ENCODE data around the gene LEO1. TPM values are rescaled to one million over a fixed set of nuclear protein-coding genes. Genes with fewer than 3 reads are reported as not detected.
A peak's percentile ranks its signal among the peaks of the same experiment; 100 is the strongest.

LEO1 gene
- total RNA-seq = 32.7 and 34.1 TPM in 2 replicates
- long read RNA-seq, transcript LEO1-201 (12 exons, 2,193 nt) = major isoform, 63 of 195 reads
- long read RNA-seq, partial matches to known transcripts = 114 of 195 reads
- long read RNA-seq, other reads (novel, unspliced or antisense) = 17 of 195 reads

DNA sequence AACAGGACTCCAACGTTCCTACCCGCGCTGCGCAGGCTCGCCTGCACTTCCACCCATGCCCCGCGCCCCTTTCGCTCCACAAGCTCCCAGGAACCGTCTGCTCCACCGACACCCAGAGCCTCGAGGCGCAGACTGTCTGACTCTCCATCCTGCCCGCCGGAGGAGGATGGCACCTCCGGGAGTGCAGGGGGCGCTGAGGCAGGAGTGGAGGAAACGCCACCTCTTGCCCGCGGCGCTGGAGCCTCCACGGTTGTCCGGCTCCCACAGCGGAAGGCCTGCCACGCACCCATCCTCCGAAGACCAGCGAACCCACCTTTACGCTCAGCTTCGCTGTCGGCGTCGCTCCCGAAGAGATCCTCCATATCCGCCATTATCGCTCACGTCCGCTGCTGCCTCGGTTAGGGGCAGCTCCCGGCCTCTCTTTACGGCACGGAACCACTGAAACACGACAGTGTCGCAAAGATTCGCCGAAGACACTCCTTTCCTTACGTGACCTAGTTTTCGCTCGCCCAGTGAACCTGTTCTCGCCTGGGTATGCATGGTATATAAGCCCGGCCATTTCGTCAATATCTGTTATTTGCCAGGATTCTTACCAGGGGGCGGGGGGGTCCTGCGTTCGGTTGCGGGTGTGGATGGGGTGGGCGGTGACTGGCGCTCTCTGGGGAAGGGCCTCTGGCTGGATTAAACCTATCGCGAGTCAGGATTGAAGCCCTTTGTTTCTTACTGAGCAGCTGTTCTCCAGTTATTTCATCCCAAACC lies at the start of gene LEO1:
Gene LEO1 (minus strand): TSS at position 404 of the 759 bp plus-strand sequence. CDS start 33 bp downstream, at position 371.
- peak; percentile 86 for DNase-seq (ENCODE audit: low read depth, low spot score)
- H3K36me3 Mint-ChIP-seq (ENCODE audit: low read depth) = peaks cover 15% of the 10 kb centered on the region
- peak within 1 kb of the TSS; percentile 94 for H3K4me3 Mint-ChIP-seq
- peaks cover 6% of the 10 kb centered on the region for H3K9me3 Mint-ChIP-seq
- peak within 1 kb of the TSS; percentile 83 for H3K27ac Mint-ChIP-seq (ENCODE audit: unreplicated experiment)
- TF ChIP-seq, protein P1, sequence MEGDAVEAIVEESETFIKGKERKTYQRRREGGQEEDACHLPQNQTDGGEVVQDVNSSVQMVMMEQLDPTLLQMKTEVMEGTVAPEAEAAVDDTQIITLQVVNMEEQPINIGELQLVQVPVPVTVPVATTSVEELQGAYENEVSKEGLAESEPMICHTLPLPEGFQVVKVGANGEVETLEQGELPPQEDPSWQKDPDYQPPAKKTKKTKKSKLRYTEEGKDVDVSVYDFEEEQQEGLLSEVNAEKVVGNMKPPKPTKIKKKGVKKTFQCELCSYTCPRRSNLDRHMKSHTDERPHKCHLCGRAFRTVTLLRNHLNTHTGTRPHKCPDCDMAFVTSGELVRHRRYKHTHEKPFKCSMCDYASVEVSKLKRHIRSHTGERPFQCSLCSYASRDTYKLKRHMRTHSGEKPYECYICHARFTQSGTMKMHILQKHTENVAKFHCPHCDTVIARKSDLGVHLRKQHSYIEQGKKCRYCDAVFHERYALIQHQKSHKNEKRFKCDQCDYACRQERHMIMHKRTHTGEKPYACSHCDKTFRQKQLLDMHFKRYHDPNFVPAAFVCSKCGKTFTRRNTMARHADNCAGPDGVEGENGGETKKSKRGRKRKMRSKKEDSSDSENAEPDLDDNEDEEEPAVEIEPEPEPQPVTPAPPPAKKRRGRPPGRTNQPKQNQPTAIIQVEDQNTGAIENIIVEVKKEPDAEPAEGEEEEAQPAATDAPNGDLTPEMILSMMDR (conservative IDR thresholded peaks at IDR 0.05) = peak; percentile 58
- peaks cover 20% of the 10 kb centered on the region for H3K4me1 Mint-ChIP-seq
- H3K27me3 Mint-ChIP-seq (ENCODE audit: low read depth) = peaks cover 2% of the 10 kb centered on the region

DNA sequence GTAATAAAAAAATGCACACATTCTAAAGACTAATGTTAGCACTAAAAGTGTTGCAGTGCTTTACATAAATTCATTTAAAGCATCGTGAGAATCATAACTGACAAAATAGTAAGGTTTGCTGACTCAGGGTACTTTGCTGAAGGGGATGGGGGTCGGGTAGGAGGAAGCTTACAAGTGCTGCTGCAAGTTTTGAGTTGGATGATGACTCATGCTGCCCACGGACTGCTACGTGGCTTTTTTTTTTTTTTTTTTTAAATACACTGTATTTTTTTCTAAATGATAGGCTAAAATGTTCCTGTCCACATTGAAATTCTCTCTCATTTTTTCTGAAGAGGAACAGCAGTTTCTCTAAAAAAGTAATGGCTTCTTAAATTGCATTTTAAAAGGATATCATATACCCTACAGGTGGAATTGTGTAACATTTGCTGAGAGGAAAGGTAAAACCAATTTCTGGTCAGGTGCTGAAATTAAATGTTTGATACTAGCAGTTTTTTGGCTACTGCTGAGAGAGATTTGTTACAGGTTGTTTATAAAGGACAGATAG lies 49.6 kb upstream of the LEO1 start:
- no peak overlapping the region for H3K27ac Mint-ChIP-seq (ENCODE audit: unreplicated experiment)
- DNase-seq (ENCODE audit: low read depth, low spot score) = no peak
- no peaks in the 10 kb centered on the region for H3K36me3 Mint-ChIP-seq (ENCODE audit: low read depth)
- H3K9me3 Mint-ChIP-seq = no peaks in the 10 kb centered on the region
- TF ChIP-seq, protein P1 (conservative IDR thresholded peaks at IDR 0.05) = peak; percentile 49
- H3K27me3 Mint-ChIP-seq (ENCODE audit: low read depth) = no peaks in the 10 kb centered on the region
- peaks cover 46% of the 10 kb centered on the region for H3K4me1 Mint-ChIP-seq
- H3K4me3 Mint-ChIP-seq = peak overlapping the region; percentile 93

DNA sequence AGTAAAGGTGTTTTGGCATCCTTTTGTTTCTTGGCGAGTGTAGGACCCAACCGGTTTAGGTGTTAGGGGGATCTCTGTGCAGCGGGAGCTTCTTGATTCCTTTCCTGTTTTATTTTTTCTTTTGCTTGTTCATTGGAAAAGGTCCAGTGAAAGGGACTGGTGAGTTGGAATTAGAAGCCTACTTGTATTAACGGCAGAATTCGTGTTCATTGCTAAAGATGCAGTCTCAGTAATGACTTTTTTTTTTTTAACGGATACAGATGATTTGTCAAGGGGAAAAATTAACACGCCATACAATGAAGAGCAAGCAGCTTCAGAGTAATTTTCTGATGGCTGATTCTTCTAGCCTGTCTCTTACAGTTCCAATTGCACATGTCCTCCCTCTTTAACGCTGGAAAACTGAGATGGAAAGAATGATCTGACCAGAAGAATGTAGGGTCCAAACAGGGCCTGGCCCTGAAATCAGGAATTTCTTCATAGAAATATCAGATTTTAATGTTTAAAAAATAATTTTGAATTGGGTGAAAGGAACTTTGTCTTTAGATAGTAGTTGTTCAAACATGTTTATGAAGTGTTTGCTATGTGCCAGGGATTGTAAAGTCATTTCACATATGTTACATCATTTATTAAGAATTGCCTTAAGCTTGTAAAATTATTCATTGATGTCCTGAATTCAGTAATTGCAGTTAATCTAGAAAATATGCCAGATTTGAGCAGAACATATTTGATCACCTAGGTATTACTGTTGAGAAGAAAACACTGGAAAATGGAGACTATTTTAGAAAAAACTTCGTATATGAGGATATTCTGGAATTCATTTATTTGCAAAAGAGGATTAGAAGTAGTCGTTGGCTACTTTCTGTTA lies 48.9 kb upstream of the LEO1 start:
- H3K4me1 Mint-ChIP-seq = peaks cover 46% of the 10 kb centered on the region
- peak overlapping the region; percentile 91 for H3K27ac Mint-ChIP-seq (ENCODE audit: unreplicated experiment)
- TF ChIP-seq, protein P1 (conservative IDR thresholded peaks at IDR 0.05) = no peak
- no peaks in the 10 kb centered on the region for H3K36me3 Mint-ChIP-seq (ENCODE audit: low read depth)
- no peaks in the 10 kb centered on the region for H3K9me3 Mint-ChIP-seq
- H3K4me3 Mint-ChIP-seq = peak overlapping the region; percentile 93
- H3K27me3 Mint-ChIP-seq (ENCODE audit: low read depth) = no peaks in the 10 kb centered on the region
- no peak for DNase-seq (ENCODE audit: low read depth, low spot score)

DNA sequence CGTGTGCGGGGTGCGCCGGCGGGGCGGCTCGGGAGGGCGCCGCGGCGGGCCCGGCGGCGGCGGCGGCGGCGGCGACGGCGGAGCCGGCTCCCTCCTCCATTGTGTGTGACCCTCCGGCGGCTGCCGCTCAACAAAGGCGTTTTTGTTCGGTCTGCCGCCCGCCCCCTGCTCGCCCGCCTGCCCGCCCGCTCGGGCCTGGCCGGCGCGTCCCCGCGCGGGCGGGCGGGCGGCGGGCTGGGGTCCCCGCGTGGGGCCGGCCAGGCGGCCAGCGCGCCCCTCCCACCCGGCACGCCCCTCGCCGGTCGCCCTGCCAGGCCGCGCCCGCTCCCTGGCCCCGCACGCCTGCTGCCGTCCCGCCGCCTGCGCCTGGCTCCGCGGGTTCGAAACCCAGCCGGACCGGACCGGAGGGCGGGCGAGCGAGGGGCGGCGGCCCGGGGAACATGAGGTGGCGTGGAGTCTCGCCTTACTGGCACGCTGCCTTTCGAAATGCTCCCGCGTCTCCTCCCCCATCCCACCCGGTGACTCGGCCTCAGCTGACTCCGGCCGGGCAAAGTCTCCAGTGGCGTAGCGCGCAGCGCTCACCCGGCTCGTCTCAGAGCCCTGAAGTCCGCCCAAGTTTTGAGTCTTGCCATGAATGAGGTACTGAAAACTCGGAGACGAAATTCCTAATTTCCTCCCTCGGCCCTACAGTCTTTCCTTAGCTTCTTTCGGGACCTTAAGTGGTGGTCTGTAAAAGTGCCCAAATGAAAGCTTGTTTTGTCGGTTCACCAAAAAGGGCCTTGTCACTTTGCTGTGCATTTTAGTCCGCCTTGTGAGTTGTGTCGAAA lies 48.0 kb upstream of the LEO1 start:
- TF ChIP-seq, protein P1 (conservative IDR thresholded peaks at IDR 0.05) = no peak
- H3K4me1 Mint-ChIP-seq = peaks cover 46% of the 10 kb centered on the region
- H3K27me3 Mint-ChIP-seq (ENCODE audit: low read depth) = no peaks in the 10 kb centered on the region
- H3K27ac Mint-ChIP-seq (ENCODE audit: unreplicated experiment) = peak overlapping the region; percentile 100
- peak overlapping the region; percentile 95 for H3K4me3 Mint-ChIP-seq
- no peaks in the 10 kb centered on the region for H3K36me3 Mint-ChIP-seq (ENCODE audit: low read depth)
- H3K9me3 Mint-ChIP-seq = no peaks in the 10 kb centered on the region
- DNase-seq (ENCODE audit: low read depth, low spot score) = peak; percentile 66

Data from neural crest cell (in vitro differentiated cells).